ENCODE data around the gene PLPPR3. TPM values are rescaled to one million over a fixed set of nuclear protein-coding genes. Genes with fewer than 3 reads are reported as not detected.

The PLPPR3 gene
- total and polyA plus RNA-seq, 10 of the 15 experiments (the other 5 are each of a cell fraction or from before 2014, with no cell fraction given) = 0.07 TPM; not detected in 9

- intact Hi-C loops (cut with micrococcal nuclease; ENCODE audit: unreplicated experiment) (no loop called here), in situ Hi-C loops (cut with MboI) (no loop called here)
- ChIA-PET POLR2A (no interaction called here), CTCF (no interaction called here), SMC1A (ENCODE audit: uncharacterized antibody, unreplicated experiment) (no interaction called here), RAD21 (ENCODE audit: unreplicated experiment) (no interaction called here)
- no TSS peak for BruUV-seq (replicated peaks)
- Histone ChIP-seq H3K9ac (ENCODE audit: control insufficient read depth, insufficient read depth, low read length) (no peak overlapping the region), H3K79me2 (ENCODE audit: control insufficient read depth, insufficient read depth, low read length) (no peaks in the 10 kb centered on the region; the same call in 1 of the 2 replicates), H3K9me3 (replicated peaks; ENCODE audit: control insufficient read depth, insufficient read depth, low read length) (no peaks in the 10 kb centered on the region), H3K4me1 (ENCODE audit: control insufficient read depth, insufficient read depth, low read length) (no peaks in the 10 kb centered on the region), H3K4me2 (ENCODE audit: control insufficient read depth, insufficient read depth) (no peak overlapping the region), H3K36me3 (ENCODE audit: control insufficient read depth in 2 of 2, insufficient read depth in 2 of 2, low read length in 1 of 2) (no peaks in the 10 kb centered on the region), H4K20me1 (ENCODE audit: control insufficient read depth, insufficient read depth) (no peaks in the 10 kb centered on the region), H2AFZ (ENCODE audit: control insufficient read depth, low read depth, low read length) (no peak overlapping the region), H3K4me3 (no peak overlapping the region), H3K27ac (ENCODE audit: control insufficient read depth, insufficient read depth) (no peak overlapping the region), H3K27me3 (replicated peaks in 1 of 2; ENCODE audit: control insufficient read depth in 2 of 2, insufficient read depth in 2 of 2, low read length in 1 of 2) (no peaks in the 10 kb centered on the region; a peak in 1 of 4 replicates)
- DNase-seq (ENCODE audit: low read depth, low spot score) (no peak), ATAC-seq (no peak), FAIRE-seq (no peak)
- 3% methylated on average over 3 of the region's 8 CpGs for WGBS (ENCODE audit: insufficient coverage, insufficient replicate concordance, low lambda C conversion rate, missing lambda C conversion rate)
- no peak for TF ChIP-seq NR2F1 (conservative IDR thresholded peaks at IDR 0.05)
- TF ChIP-seq PRDM15 (CRISPR knock-in tag; IDR thresholded peaks at IDR 0.05) = no peak
- TF ChIP-seq E4F1 (IDR thresholded peaks at IDR 0.05; ENCODE audit: borderline replicate concordance, partially characterized antibody) = no peak
- no peak for TF ChIP-seq IRF4 (IDR thresholded peaks at IDR 0.05; ENCODE audit: low read depth, low read length)
- TF ChIP-seq DPF2 (IDR thresholded peaks at IDR 0.05) = no peak
- TF ChIP-seq CHD2 (IDR thresholded peaks at IDR 0.05; ENCODE audit: borderline replicate concordance, low read depth, low read length) = no peak
- TF ChIP-seq PAX5 (IDR thresholded peaks at IDR 0.05; ENCODE audit: borderline replicate concordance, low read depth, low read length) = no peak
- TF ChIP-seq SKIL (IDR thresholded peaks at IDR 0.05; ENCODE audit: low read depth, poor library complexity, severe bottlenecking) = no peak
- no peak for TF ChIP-seq CHD4 (IDR thresholded peaks at IDR 0.05)
- no peak for TF ChIP-seq HSF1 (IDR thresholded peaks at IDR 0.05; ENCODE audit: low read depth, low read length)
- TF ChIP-seq SP1 (IDR thresholded peaks at IDR 0.05; ENCODE audit: low read depth, low read length) = no peak
- TF ChIP-seq E2F4 (IDR thresholded peaks at IDR 0.05; ENCODE audit: low read depth, low read length) = no peak
- TF ChIP-seq HDAC6 (IDR thresholded peaks at IDR 0.05; ENCODE audit: unreplicated experiment) = no peak
Observed at GRCh38 chr19:791567-792305, 30.0 kb downstream of the PLPPR3 start.

All from GM12878 (cell line).